Stimulated activated naive CD8-positive, alpha-beta T cell treated with anti-CD3 and anti-CD28 coated beads, Interleukin-15, Interleukin-2, amounts not matched to agents 100 ng/mL and 50 ng/mL, for 24 hours (primary cell): ENCODE measurements around the gene EPHA4.

Experiments used
- H3K27ac Mint-ChIP-seq: one replicate; pipeline ENCODE4 v1.8.0; 2021; ENCODE audit warnings: mild to moderate bottlenecking, mixed read lengths
- H3K27me3 Mint-ChIP-seq: one replicate; pipeline ENCODE4 v1.8.0; 2021; ENCODE audit warnings: mixed read lengths
- H3K36me3 Mint-ChIP-seq: one replicate; pipeline ENCODE4 v1.8.0; 2021; ENCODE audit warnings: low read depth, mixed read lengths
- H3K4me1 Mint-ChIP-seq: one replicate; pipeline ENCODE4 v1.8.0; 2021; ENCODE audit warnings: low read depth, mixed read lengths
- H3K4me3 Mint-ChIP-seq: one replicate; pipeline ENCODE4 v1.8.0; 2021; ENCODE audit warnings: mild to moderate bottlenecking, mixed read lengths
- H3K9me3 Mint-ChIP-seq: one replicate; pipeline ENCODE4 v1.8.0; 2021; ENCODE audit warnings: mixed read lengths

Gene EPHA4

DNA sequence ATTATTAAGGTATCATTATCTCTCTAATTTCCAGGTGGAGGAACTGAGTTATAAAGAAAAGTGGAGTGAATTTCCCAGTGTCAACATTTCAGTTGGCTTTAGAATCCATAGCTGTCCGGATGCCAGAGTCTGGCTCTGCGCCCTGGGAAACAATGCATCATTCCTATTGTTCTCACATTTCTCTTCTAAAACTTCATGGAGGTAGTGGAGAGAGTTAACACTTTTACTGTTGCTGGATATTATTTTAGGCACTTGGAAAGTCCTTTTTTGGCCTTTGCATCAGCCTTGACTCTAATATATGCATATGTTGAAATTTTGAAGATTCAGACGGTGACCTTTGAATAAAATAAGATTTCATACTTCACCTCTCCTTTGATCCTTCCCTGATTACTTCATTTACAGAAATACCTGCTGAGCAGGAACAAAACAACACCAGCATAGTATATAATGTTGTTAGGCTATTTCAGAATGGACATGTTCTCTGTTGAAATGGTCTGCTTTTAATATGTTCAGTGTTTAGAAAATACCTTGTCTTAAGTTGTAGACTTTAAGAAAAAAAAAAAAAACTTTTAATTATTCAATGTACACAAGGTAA, 148.8 kb downstream of the EPHA4 start:
- no peak overlapping the region for H3K4me3 Mint-ChIP-seq
- peaks cover 4% of the 10 kb centered on the region for H3K36me3 Mint-ChIP-seq
- H3K4me1 Mint-ChIP-seq: peaks cover 13% of the 10 kb centered on the region
- no peaks in the 10 kb centered on the region for H3K27me3 Mint-ChIP-seq
- no peak overlapping the region for H3K27ac Mint-ChIP-seq
- H3K9me3 Mint-ChIP-seq: no peaks in the 10 kb centered on the region

DNA sequence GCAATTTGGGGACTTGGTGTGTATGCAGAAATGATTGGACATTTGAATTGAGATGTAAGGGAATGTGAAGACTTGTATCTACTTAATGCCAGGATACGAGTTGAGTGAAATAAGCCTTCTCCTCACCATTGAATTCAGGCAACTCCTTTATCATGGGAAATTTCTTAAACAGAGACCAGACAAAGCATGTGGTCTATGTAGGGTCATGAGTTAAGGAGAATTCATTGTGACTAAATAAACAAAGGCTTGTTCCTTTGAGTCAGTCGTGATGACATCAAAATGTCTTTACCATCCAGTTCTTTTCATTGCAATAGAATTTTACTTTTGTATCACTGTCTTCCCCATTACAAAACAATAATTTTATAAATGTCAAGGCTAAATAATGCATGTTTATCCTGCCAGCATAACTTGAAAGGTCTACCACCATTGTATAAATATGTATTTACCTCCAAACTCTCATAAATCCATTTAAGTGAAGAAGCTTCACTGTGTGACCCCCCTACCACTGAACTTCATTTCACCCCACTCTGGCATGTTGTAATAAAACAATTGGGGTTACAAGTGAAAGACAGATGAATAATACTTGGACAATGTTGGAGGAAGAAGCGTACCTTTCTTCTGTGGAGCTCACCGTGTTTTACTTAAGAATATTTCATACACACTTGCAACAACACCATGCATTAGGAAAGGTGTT, 149.4 kb downstream of the EPHA4 start:
- no peak overlapping the region for H3K27ac Mint-ChIP-seq
- H3K36me3 Mint-ChIP-seq: peaks cover 4% of the 10 kb centered on the region
- no peak overlapping the region for H3K4me3 Mint-ChIP-seq
- H3K27me3 Mint-ChIP-seq: no peaks in the 10 kb centered on the region
- no peaks in the 10 kb centered on the region for H3K9me3 Mint-ChIP-seq
- H3K4me1 Mint-ChIP-seq: peaks cover 13% of the 10 kb centered on the region

- H3K27me3 Mint-ChIP-seq: no peaks in the 10 kb centered on the region
- no peak overlapping the region for H3K4me3 Mint-ChIP-seq
- no peak overlapping the region for H3K27ac Mint-ChIP-seq
- H3K9me3 Mint-ChIP-seq: no peaks in the 10 kb centered on the region
- H3K4me1 Mint-ChIP-seq: peaks cover 13% of the 10 kb centered on the region
- H3K36me3 Mint-ChIP-seq: peaks cover 4% of the 10 kb centered on the region
Observed at GRCh38 chr2:221420245-221420644, 151.9 kb downstream of the EPHA4 start.

DNA sequence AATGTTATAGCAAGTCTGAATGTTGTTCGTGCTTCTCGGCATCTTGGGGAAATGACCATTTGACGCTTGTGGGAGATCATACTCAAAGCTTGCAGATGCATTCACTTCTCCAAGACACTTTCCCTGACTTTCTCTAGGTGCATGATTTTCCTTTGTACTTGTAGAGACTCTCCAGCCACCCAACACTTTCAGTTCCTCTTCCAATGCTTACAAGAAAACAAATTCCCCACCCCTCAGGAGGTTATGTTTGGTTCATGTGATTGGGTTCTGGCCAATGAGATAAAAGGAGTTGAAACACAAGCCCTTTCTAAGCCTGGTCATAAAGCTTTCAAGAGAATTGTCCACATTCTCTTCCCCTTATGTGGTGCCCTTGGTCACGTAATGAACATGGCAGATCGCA, 156.3 kb downstream of the EPHA4 start:
- Mint-ChIP-seq H3K4me3 (no peak overlapping the region), H3K27ac (no peak overlapping the region), H3K27me3 (peaks cover 3% of the 10 kb centered on the region), H3K36me3 (no peaks in the 10 kb centered on the region), H3K4me1 (peaks cover 13% of the 10 kb centered on the region), H3K9me3 (no peaks in the 10 kb centered on the region)

- Mint-ChIP-seq H3K27me3 (peaks cover 3% of the 10 kb centered on the region), H3K4me3 (no peak overlapping the region), H3K9me3 (no peaks in the 10 kb centered on the region), H3K27ac (no peak overlapping the region), H3K4me1 (no peaks in the 10 kb centered on the region), H3K36me3 (no peaks in the 10 kb centered on the region)
Observed at GRCh38 chr2:221412978-221413377, 159.1 kb downstream of the EPHA4 start.

DNA sequence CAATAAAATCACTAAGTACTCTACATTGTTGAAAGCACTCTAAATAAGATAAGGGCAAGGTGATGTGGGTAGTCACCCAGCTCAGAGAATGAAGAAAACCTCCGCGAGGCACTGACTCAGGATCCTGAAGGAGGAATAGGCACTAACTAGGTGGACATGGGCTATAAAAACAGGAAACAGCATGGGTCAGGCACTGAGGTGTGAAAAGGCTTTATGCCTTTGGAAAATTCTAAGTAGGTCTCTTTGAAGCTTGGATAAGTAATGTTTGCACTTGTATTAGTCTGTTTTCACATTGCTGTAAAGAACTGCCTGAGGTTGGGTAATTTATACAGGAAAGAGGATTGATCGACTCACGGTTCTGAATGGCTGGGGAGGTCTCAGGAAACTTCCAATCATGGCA, 161.6 kb downstream of the EPHA4 start:
- peaks cover 13% of the 10 kb centered on the region for H3K27me3 Mint-ChIP-seq
- no peaks in the 10 kb centered on the region for H3K36me3 Mint-ChIP-seq
- H3K4me1 Mint-ChIP-seq: no peaks in the 10 kb centered on the region
- H3K4me3 Mint-ChIP-seq: no peak overlapping the region
- H3K9me3 Mint-ChIP-seq: peaks cover 7% of the 10 kb centered on the region
- no peak overlapping the region for H3K27ac Mint-ChIP-seq

- Mint-ChIP-seq H3K4me3 (no peak overlapping the region), H3K36me3 (no peaks in the 10 kb centered on the region), H3K27me3 (peaks cover 13% of the 10 kb centered on the region), H3K4me1 (no peaks in the 10 kb centered on the region), H3K9me3 (peaks cover 7% of the 10 kb centered on the region), H3K27ac (no peak overlapping the region)
Observed at GRCh38 chr2:221407765-221408164, 164.3 kb downstream of the EPHA4 start.

GRCh38 chr2:221405521-221405920, 166.6 kb downstream of the EPHA4 start:
- Mint-ChIP-seq H3K4me3 (no peak overlapping the region), H3K27me3 (peaks cover 10% of the 10 kb centered on the region), H3K36me3 (no peaks in the 10 kb centered on the region), H3K9me3 (peaks cover 7% of the 10 kb centered on the region), H3K27ac (no peak overlapping the region), H3K4me1 (no peaks in the 10 kb centered on the region)

GRCh38 chr2:221402072-221402471, 170.0 kb downstream of the EPHA4 start:
- peaks cover 10% of the 10 kb centered on the region for H3K27me3 Mint-ChIP-seq
- H3K36me3 Mint-ChIP-seq: no peaks in the 10 kb centered on the region
- H3K4me3 Mint-ChIP-seq: no peak overlapping the region
- H3K4me1 Mint-ChIP-seq: no peaks in the 10 kb centered on the region
- H3K9me3 Mint-ChIP-seq: peaks cover 10% of the 10 kb centered on the region
- H3K27ac Mint-ChIP-seq: no peak overlapping the region

DNA sequence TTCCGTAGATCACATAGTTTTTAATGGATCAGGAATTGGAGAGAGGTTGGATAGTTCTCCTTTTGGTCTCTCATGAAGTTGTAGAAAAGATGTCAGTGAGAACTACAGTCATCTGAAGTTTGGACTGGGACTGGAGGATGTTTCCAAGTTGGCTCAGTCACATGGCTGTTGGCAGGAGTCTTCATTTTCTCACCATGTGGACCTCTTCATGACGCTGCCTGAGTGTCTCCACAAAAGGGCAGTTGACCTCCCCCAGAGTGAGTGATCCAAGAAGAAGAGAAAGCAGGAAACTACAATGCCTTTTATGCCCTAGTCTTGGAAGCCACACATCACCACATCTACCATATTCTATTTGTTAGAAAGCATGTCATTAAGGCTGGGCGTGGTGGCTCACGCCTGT, 171.7 kb downstream of the EPHA4 start:
- no peaks in the 10 kb centered on the region for H3K27me3 Mint-ChIP-seq
- H3K27ac Mint-ChIP-seq: no peak overlapping the region
- no peaks in the 10 kb centered on the region for H3K36me3 Mint-ChIP-seq
- peaks cover 4% of the 10 kb centered on the region for H3K9me3 Mint-ChIP-seq
- H3K4me3 Mint-ChIP-seq: no peak overlapping the region
- H3K4me1 Mint-ChIP-seq: no peaks in the 10 kb centered on the region

DNA sequence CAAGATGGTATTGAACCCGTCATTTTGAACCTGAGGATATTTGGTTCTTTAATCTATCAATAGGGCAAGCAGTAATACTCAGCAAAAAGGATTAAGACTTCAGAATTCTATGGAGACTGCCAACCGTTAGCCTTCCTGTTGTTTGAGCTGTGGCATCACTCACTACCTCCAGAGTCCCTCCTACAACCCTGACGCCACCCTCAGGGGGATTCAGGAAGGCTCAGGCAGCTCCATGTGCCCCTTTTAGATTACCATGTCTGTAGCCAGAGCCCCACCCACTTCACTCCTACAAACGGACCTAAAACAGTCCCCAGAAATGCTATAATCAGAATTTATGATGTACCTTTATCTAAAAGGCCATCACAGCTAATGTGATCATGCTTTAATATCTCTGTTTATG, 172.9 kb downstream of the EPHA4 start:
- no peaks in the 10 kb centered on the region for H3K4me1 Mint-ChIP-seq
- no peak overlapping the region for H3K27ac Mint-ChIP-seq
- H3K9me3 Mint-ChIP-seq: peaks cover 4% of the 10 kb centered on the region
- H3K4me3 Mint-ChIP-seq: no peak overlapping the region
- no peaks in the 10 kb centered on the region for H3K36me3 Mint-ChIP-seq
- H3K27me3 Mint-ChIP-seq: no peaks in the 10 kb centered on the region

DNA sequence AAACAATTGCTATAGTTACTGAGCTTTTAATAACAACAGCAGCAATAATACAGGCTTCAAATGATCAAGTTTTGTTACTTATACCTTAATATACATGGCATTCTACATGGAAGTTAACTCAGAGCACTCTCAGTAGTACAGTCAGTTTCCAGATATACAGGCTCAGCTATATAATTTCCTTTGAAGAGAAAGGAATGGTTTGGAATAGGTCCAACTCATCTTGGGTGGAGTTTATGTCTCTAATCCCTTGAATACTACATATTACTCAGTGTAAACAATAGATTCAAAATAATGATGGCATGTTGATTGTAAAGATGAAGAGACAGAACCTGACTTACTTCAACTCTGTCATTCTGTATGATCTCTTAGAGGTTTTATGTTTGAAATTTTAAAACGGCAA, 174.9 kb downstream of the EPHA4 start:
- Mint-ChIP-seq H3K36me3 (no peaks in the 10 kb centered on the region), H3K27ac (no peak overlapping the region), H3K9me3 (peaks cover 4% of the 10 kb centered on the region), H3K4me3 (no peak overlapping the region), H3K4me1 (no peaks in the 10 kb centered on the region), H3K27me3 (no peaks in the 10 kb centered on the region)

DNA sequence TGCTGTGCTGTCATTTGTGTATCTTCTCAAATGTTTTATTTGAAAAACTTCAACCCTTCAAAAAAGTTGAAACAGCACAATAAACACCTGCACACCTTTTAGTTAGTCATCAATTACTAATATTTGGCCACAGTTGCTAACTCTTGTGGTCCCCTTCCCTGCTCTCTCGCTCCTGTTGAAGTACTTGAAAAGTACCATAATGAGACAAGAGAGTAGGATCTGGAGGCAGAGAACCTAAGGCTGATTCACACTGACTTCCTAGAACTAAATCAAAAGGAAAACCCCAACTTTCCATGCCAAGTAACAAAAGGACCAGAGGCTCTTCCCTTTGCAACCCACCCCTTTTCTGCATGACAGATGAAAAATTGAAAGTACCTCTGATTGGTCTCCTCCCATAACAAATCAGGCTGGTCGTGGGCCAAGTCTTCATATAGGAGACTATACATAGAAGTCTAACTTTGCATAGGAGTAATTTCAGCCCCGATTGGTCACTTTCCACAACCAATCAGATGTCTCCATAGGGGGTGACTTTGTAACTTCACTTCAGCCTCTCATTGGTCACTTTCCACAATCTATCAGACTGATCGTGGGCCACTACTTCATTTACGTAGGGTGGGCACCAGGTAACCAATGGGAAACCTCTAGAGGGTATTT, 179.7 kb downstream of the EPHA4 start:
- Mint-ChIP-seq H3K9me3 (no peaks in the 10 kb centered on the region), H3K4me1 (no peaks in the 10 kb centered on the region), H3K27me3 (peaks cover 2% of the 10 kb centered on the region), H3K4me3 (no peak overlapping the region), H3K36me3 (no peaks in the 10 kb centered on the region), H3K27ac (no peak overlapping the region)

DNA sequence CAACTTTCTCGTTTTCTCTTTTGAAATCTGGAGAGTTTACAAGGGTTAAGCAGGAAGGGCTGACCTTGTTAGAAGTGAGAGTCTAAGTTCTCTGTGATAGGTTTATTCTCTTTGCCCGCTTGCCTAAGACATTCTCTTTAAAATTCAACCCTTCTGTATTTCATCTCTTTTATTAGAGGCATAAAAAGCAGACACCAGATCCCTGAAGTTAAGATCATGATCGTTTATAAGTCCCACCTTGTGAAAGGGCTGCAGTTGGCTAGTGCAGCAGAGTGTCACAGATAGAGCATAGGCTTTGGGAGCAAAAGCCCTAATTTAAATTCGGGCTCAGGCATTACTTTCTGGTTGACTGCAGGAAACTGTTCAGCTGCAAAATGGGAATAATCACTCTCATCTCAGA, 181.2 kb downstream of the EPHA4 start:
- Mint-ChIP-seq H3K4me3 (no peak overlapping the region), H3K9me3 (no peaks in the 10 kb centered on the region), H3K36me3 (no peaks in the 10 kb centered on the region), H3K27ac (no peak overlapping the region), H3K4me1 (no peaks in the 10 kb centered on the region), H3K27me3 (peaks cover 7% of the 10 kb centered on the region)

DNA sequence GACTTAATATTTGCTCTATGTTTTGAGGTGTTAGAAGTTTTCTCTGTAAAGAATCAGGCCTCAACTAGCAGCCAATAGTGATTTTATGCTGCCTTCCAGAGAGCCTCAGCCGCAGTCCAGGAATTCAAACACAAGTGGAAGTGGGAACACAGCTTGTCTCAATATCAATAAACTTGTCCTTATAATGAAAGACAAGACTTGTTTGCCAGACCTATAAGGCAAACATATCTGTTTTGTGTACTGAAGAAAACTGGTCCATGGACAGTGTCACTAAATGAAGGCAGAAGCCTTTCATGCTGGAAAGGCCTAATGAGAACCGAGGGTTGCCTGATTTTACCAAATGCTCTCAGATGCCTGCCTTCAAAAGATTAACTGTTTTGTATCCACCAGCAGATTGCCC, 182.2 kb downstream of the EPHA4 start:
- Mint-ChIP-seq H3K36me3 (no peaks in the 10 kb centered on the region), H3K27ac (no peak overlapping the region), H3K27me3 (peaks cover 7% of the 10 kb centered on the region), H3K9me3 (no peaks in the 10 kb centered on the region), H3K4me1 (no peaks in the 10 kb centered on the region), H3K4me3 (no peak overlapping the region)
